Endothelial cell (in vitro differentiated cells): ENCODE data around the gene TUBA8. TPM values are rescaled to one million over a fixed set of nuclear protein-coding genes. Genes with fewer than 3 reads are reported as not detected.
"Not testable (repeated sequence)": the region's sequence is repeated elsewhere in the genome, so short reads cannot be mapped to it uniquely, and the experiment has no call there.

Experiments
- DNase-seq: peaks from one replicate; pipeline ENCODE4 v3.0.0; 2021; ENCODE audit warnings: low spot score
- H3K27ac Mint-ChIP-seq: one replicate; pipeline ENCODE4 v1.8.0; 2021; ENCODE audit warnings: mixed read lengths, inconsistent platforms; ENCODE audit not compliant: unreplicated experiment
- H3K27me3 Mint-ChIP-seq: one replicate; pipeline ENCODE4 v1.8.0; 2021; ENCODE audit warnings: mild to moderate bottlenecking, moderate library complexity, mixed read lengths, inconsistent platforms; ENCODE audit not compliant: unreplicated experiment
- H3K36me3 Mint-ChIP-seq: one replicate; pipeline ENCODE4 v1.8.0; 2021; ENCODE audit warnings: mild to moderate bottlenecking, low read depth, mixed read lengths, inconsistent platforms; ENCODE audit not compliant: unreplicated experiment
- H3K4me1 Mint-ChIP-seq: one replicate; pipeline ENCODE4 v1.8.0; 2021; ENCODE audit warnings: mild to moderate bottlenecking, mixed read lengths, inconsistent platforms; ENCODE audit not compliant: unreplicated experiment
- H3K4me3 Mint-ChIP-seq: one replicate; pipeline ENCODE4 v1.8.0; 2021; ENCODE audit warnings: mild to moderate bottlenecking, mixed read lengths, inconsistent platforms; ENCODE audit not compliant: unreplicated experiment
- H3K9me3 Mint-ChIP-seq: one replicate; pipeline ENCODE4 v1.8.0; 2021; ENCODE audit warnings: mixed read lengths, inconsistent platforms; ENCODE audit not compliant: unreplicated experiment
- CTCF ChIP-seq: fragments of 200-600 bp; sonication (generic); IDR thresholded peaks from one replicate; pipeline ENCODE4 v1.5.0; 2021; ENCODE audit warnings: antibody characterized with exemption; ENCODE audit not compliant: unreplicated experiment
- total RNA-seq: library from RNA; stranded (reverse); fragmentation: NEBNext Ultra II Directional; extraction: Animal tissue kit (Norgen Biotek cat#: 25700); gene quantifications from one replicate; pipeline ENCODE4 v1.2.1, GENCODE V29; 2021; ENCODE audit not compliant: unreplicated experiment

Gene TUBA8
- total RNA-seq, 1 donor from 2014 or later = 0.46 TPM

- H3K4me3 Mint-ChIP-seq = no peak overlapping the region
- H3K4me1 Mint-ChIP-seq = peaks cover 23% of the 10 kb centered on the region
- peaks cover 5% of the 10 kb centered on the region for H3K36me3 Mint-ChIP-seq
- DNase-seq = no peak
- TF ChIP-seq CTCF = no peak
- H3K9me3 Mint-ChIP-seq = no peaks in the 10 kb centered on the region
- H3K27me3 Mint-ChIP-seq = peaks cover 3% of the 10 kb centered on the region
- no peak overlapping the region for H3K27ac Mint-ChIP-seq
Measured at GRCh38 chr22:18073467-18073866, 37.1 kb upstream of the TUBA8 start.

GRCh38 chr22:18073927-18074326 is 36.7 kb upstream of the TUBA8 start:
- H3K9me3 Mint-ChIP-seq, H3K4me3 Mint-ChIP-seq: not testable (repeated sequence)
- H3K4me1 Mint-ChIP-seq = peaks cover 28% of the 10 kb centered on the region

GRCh38 chr22:18075101-18075719 is 35.4 kb upstream of the TUBA8 start:
- no peak overlapping the region for H3K4me3 Mint-ChIP-seq
- DNase-seq = no peak
- no peak overlapping the region for H3K27ac Mint-ChIP-seq
- no peaks in the 10 kb centered on the region for H3K9me3 Mint-ChIP-seq
- peaks cover 5% of the 10 kb centered on the region for H3K27me3 Mint-ChIP-seq
- no peak for TF ChIP-seq CTCF
- H3K4me1 Mint-ChIP-seq = peaks cover 31% of the 10 kb centered on the region
- peaks cover 13% of the 10 kb centered on the region for H3K36me3 Mint-ChIP-seq

More at GRCh38 chr22:18073927-18074326, 36.7 kb upstream of the TUBA8 start:
- not testable (repeated sequence) for DNase-seq, H3K27ac Mint-ChIP-seq, H3K36me3 Mint-ChIP-seq, H3K27me3 Mint-ChIP-seq

- Mint-ChIP-seq H3K27ac (no peak overlapping the region), H3K4me3 (no peak overlapping the region)
- peak; percentile 88 for TF ChIP-seq CTCF
Measured at GRCh38 chr22:18075720-18076497, 34.7 kb upstream of the TUBA8 start.

GRCh38 chr22:18077087-18077638 is 33.4 kb upstream of the TUBA8 start:
- peak overlapping the region; percentile 99 for H3K4me3 Mint-ChIP-seq
- peaks cover 22% of the 10 kb centered on the region for H3K4me1 Mint-ChIP-seq
- peaks cover 29% of the 10 kb centered on the region for H3K36me3 Mint-ChIP-seq
- no peak for DNase-seq
- no peaks in the 10 kb centered on the region for H3K9me3 Mint-ChIP-seq
- H3K27me3 Mint-ChIP-seq = peaks cover 5% of the 10 kb centered on the region
- no peak for TF ChIP-seq CTCF
- H3K27ac Mint-ChIP-seq = peak overlapping the region; percentile 83

More at GRCh38 chr22:18075720-18076497, 34.7 kb upstream of the TUBA8 start:
- no peaks in the 10 kb centered on the region for H3K9me3 Mint-ChIP-seq
- peaks cover 20% of the 10 kb centered on the region for H3K36me3 Mint-ChIP-seq
- peaks cover 24% of the 10 kb centered on the region for H3K4me1 Mint-ChIP-seq
- H3K27me3 Mint-ChIP-seq = peaks cover 5% of the 10 kb centered on the region
- DNase-seq = peak; percentile 71
